Measurements from ENCODE around the gene ATAD5.
"Not testable (repeated sequence)": the region's sequence is repeated elsewhere in the genome, so short reads cannot be mapped to it uniquely, and the experiment has no call there.

The ATAD5 gene

GRCh38 chr17:30927756-30928155, 96.0 kb downstream of the ATAD5 start:
- TF ChIP-seq, protein P1, sequence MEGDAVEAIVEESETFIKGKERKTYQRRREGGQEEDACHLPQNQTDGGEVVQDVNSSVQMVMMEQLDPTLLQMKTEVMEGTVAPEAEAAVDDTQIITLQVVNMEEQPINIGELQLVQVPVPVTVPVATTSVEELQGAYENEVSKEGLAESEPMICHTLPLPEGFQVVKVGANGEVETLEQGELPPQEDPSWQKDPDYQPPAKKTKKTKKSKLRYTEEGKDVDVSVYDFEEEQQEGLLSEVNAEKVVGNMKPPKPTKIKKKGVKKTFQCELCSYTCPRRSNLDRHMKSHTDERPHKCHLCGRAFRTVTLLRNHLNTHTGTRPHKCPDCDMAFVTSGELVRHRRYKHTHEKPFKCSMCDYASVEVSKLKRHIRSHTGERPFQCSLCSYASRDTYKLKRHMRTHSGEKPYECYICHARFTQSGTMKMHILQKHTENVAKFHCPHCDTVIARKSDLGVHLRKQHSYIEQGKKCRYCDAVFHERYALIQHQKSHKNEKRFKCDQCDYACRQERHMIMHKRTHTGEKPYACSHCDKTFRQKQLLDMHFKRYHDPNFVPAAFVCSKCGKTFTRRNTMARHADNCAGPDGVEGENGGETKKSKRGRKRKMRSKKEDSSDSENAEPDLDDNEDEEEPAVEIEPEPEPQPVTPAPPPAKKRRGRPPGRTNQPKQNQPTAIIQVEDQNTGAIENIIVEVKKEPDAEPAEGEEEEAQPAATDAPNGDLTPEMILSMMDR (IDR thresholded peaks at IDR 0.05; ENCODE audit: borderline replicate concordance, control extremely low read depth, extremely low read depth, insufficient read depth, missing control alignments): no peak
- no peak for DNase-seq (ENCODE audit: low spot score)
- in situ Hi-C loops (cut with MboI; ENCODE audit: low sequenced_read_pairs, unreplicated experiment): no loop called here

DNA sequence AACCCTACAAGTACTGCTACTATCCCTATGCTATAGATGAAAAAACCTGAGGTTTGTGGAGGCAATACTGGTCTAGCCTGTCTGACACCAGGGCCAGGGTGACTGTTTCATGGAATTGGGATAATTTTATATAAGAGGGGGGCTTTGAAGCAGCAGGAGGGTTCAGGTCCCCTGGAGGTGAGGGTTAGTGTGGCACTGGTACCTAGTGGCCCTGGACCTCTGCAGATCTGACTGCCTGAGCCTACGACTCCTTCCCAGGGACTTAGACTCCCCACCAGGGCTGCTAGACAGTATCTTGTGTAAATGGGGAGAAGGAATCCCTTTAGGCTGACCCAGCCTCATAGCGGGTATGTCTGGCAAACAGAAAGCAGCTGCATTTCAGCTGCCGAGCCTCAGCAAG, 96.8 kb downstream of the ATAD5 start:
- DNase-seq (ENCODE audit: low spot score): no peak
- TF ChIP-seq, protein P1 (IDR thresholded peaks at IDR 0.05; ENCODE audit: borderline replicate concordance, control extremely low read depth, extremely low read depth, insufficient read depth, missing control alignments): no peak
- in situ Hi-C loops (cut with MboI; ENCODE audit: low sequenced_read_pairs, unreplicated experiment): no loop called here

DNA sequence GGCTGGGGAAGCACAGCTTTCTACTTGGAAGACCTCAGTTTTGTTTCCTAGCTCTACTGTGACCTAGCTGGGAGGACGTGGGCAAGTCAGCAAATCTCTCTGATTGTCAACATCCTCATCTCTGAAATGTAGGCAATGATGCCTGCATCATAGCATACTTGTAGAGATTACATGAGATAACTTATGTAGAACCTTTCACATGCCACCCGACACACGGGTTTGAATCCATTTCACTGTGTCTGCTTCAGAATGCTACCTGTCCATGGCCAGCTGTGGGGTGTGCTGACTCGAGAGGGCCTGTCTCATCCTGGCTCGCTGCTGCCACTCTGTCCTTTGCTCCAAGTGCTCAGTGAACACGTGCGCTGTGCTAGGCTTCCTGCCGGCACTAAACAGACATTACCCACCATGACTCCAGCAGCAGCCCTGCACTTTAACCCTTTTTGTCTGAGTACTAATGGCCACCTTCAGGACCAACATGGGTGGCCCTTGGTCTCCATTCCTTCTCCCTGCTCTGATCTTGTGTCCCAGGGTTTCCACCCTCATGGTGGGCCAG, 97.4 kb downstream of the ATAD5 start:
- no peak for DNase-seq (ENCODE audit: low spot score)
- in situ Hi-C loops (cut with MboI; ENCODE audit: low sequenced_read_pairs, unreplicated experiment): no loop called here
- TF ChIP-seq, protein P1 (IDR thresholded peaks at IDR 0.05; ENCODE audit: borderline replicate concordance, control extremely low read depth, extremely low read depth, insufficient read depth, missing control alignments): no peak

DNA sequence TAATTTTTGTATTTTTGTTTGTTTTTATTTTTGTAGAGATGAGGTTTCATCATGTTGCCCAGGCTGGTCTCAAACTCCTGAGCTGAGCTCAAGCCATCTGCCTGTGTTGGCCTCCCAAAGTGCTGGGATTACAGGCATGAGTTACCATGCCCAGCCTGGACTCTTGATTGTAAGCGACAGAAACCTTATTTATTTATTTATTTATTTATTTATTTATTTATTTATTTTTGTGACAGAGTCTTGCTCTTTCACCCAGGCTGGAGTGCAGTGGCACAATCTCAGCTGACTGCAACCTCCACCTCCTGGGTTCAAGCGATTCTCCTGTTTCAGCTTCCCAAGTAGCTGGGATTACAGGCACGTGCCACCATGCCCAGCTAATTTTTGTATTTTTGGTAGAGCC, 98.1 kb downstream of the ATAD5 start:
- DNase-seq (ENCODE audit: low spot score); in situ Hi-C loops (cut with MboI; ENCODE audit: low sequenced_read_pairs, unreplicated experiment): not testable (repeated sequence)

- TF ChIP-seq, protein P1 (IDR thresholded peaks at IDR 0.05; ENCODE audit: borderline replicate concordance, control extremely low read depth, extremely low read depth, insufficient read depth, missing control alignments): no peak
- DNase-seq (ENCODE audit: low spot score): no peak
- in situ Hi-C loops (cut with MboI; ENCODE audit: low sequenced_read_pairs, unreplicated experiment): no loop called here
Measured at GRCh38 chr17:30930495-30930894, 98.7 kb downstream of the ATAD5 start.

DNA sequence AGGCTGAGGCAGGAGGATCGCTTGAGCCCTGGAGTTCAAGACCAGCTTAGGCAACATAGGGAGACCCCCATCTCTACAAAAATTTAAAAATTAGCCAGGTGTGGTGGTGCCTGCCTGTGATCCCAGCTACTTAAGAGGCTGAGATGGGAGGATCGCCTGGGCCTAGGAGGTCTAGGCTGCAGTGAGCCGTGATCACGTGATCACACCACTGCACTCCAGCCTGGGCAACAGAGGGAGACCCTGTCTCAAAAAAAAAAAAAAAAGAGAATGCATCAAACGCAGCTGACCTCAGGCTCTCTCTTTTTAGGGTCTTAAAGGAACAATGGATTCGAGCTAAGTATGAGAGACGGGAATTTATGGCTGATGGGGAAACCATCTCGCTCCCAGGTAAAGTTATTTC, 99.8 kb downstream of the ATAD5 start:
- in situ Hi-C loops (cut with MboI; ENCODE audit: low sequenced_read_pairs, unreplicated experiment); DNase-seq (ENCODE audit: low spot score): not testable (repeated sequence)

DNA sequence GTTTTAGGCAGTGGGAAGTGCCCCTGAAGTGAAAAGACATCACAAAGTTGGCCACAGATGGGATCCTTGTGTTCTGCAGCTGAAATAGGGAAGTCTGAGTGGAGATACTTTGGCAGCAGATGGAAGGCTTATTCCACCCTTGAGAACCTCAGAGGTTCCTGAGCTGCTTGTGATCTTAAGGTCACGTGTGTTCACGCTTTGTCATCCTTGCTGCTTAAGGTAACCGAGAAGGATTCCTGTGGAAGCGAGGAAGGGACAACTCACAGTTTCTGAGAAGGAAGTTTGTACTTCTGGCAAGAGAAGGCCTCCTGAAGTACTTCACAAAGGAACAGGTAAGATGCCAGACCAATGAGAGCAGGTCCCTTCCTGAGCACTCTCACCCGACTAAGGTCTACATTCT, 102.2 kb downstream of the ATAD5 start:
- TF ChIP-seq, protein P1 (IDR thresholded peaks at IDR 0.05; ENCODE audit: borderline replicate concordance, control extremely low read depth, extremely low read depth, insufficient read depth, missing control alignments): no peak
- in situ Hi-C loops (cut with MboI; ENCODE audit: low sequenced_read_pairs, unreplicated experiment): no loop called here
- no peak for DNase-seq (ENCODE audit: low spot score)

- TF ChIP-seq, protein P1 (IDR thresholded peaks at IDR 0.05; ENCODE audit: borderline replicate concordance, control extremely low read depth, extremely low read depth, insufficient read depth, missing control alignments): no peak
- in situ Hi-C loops (cut with MboI; ENCODE audit: low sequenced_read_pairs, unreplicated experiment): no loop called here
- DNase-seq (ENCODE audit: low spot score): peak; percentile 66
Measured at GRCh38 chr17:30939051-30939689, 107.4 kb downstream of the ATAD5 start.

Data from GM13976 (cell line).